Bronchial epithelial cell (primary cell): ENCODE data around the gene ARHGAP23. TPM values are rescaled to one million over a fixed set of nuclear protein-coding genes. Genes with fewer than 3 reads are reported as not detected.

ENCODE experiments used
- DNase-seq: peaks from one replicate; pipeline ENCODE4 v3.0.0-alpha.2; 2010; ENCODE audit warnings: low read depth
- FAIRE-seq: peaks from 2 replicates; lab custom pipeline; 2011; peaks lifted over from hg19 to GRCh38; lab: Jason Lieb, UNC
- H3K27me3 ChIP-seq: 2 replicates; pipeline ENCODE4 v1.5.1; 2011; ENCODE audit warnings: low read length; ENCODE audit not compliant: control insufficient read depth, insufficient read depth
- H3K36me3 ChIP-seq: 2 replicates; pipeline ENCODE4 v1.5.1; 2011; ENCODE audit warnings: low read length; ENCODE audit not compliant: control insufficient read depth, insufficient read depth
- H3K4me3 ChIP-seq: 2 replicates; pipeline ENCODE4 v1.5.1; 2011; ENCODE audit warnings: mild to moderate bottlenecking, low read depth, low read length, control low read depth
- total RNA-seq: library from RNA; depleted of rRNA; stranded (reverse); fragments of >200 nt; gene quantifications from 2 replicates; pipeline ENCODE4 v1.2.1, GENCODE V29; 2014
- TF ChIP-seq, protein P1 (sequence below): IDR thresholded peaks from 2 replicates; pipeline ENCODE4 v1.5.1; 2011; ENCODE audit warnings: mild to moderate bottlenecking, moderate library complexity, low read length, control low read depth, inconsistent platforms; ENCODE audit not compliant: insufficient read depth, severe bottlenecking

ARHGAP23 gene
- total RNA-seq, 1 donor from 2014 or later: 15.8 TPM

DNA sequence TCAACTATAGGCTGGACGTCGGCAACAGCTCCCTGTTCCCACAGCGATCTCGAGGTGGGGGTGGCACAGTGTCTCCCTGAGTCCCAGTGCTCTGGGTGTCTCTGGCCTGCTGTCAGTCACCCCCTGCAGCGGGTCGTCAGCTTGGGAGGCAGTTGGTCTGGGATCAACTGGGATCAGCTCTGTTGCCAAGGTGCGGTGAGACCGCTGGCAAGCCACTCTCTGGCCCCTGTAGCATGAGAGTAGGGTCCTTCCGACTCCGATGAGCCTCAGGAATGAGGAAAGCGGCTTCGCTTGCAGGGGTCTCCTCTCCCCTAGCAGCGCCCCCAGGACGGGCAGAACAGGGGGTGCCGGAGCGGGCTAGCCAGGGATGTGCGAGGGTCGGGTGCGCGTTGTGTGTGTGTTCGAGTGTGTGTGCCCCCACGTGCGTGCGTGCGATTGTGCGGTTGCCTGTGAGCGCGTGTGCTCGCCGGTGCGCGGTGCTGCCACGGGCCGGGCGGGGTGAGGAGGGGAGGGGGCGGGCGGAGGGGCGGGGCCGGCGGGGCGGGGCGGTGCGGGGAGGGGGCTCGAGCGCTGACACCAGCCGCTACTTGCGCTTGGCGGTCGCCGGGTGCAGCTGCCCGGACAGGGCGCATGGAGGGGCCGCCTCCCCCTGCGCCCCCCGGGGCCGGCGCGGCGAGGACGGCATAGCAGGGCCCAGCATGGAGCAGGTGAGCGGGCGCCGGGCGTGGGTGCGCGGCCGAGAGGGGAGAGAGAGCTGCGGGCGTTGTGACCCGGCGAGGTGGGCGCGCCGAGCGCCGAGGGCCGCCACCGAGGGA, 9.4 kb upstream of the ARHGAP23 start:
- FAIRE-seq: no peak

DNA sequence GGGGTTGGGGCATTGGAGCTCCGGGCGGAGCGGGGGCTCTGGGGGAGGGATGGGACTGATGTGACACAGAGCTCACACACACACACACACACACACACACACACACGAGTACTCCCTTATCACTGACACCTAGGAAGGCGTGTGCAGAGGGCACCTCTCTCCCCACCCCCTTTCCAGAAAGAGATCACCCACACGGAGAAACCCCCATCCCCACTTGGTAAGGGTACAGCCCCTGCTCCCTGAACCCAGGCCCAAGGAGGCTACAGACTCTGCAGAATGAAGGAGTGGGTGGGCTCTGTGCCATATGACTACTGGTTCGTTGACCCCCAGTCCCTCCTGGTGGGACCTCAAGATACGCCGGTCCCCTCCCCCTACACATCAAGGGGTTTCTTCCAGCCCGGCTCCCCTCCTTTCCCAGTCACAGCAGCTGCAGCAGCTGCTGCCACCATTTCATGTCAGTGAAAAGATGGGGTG, 8.7 kb upstream of the ARHGAP23 start:
- no peak for FAIRE-seq
- TF ChIP-seq, protein P1, sequence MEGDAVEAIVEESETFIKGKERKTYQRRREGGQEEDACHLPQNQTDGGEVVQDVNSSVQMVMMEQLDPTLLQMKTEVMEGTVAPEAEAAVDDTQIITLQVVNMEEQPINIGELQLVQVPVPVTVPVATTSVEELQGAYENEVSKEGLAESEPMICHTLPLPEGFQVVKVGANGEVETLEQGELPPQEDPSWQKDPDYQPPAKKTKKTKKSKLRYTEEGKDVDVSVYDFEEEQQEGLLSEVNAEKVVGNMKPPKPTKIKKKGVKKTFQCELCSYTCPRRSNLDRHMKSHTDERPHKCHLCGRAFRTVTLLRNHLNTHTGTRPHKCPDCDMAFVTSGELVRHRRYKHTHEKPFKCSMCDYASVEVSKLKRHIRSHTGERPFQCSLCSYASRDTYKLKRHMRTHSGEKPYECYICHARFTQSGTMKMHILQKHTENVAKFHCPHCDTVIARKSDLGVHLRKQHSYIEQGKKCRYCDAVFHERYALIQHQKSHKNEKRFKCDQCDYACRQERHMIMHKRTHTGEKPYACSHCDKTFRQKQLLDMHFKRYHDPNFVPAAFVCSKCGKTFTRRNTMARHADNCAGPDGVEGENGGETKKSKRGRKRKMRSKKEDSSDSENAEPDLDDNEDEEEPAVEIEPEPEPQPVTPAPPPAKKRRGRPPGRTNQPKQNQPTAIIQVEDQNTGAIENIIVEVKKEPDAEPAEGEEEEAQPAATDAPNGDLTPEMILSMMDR: no peak
- Histone ChIP-seq H3K27me3 (peaks cover 27% of the 10 kb centered on the region), H3K36me3 (no peaks in the 10 kb centered on the region), H3K4me3 (no peak overlapping the region)
- DNase-seq: no peak

More for the DNA sequence above, 9.4 kb upstream of the ARHGAP23 start:
- no peaks in the 10 kb centered on the region for H3K36me3 ChIP-seq
- no peak overlapping the region for H3K4me3 ChIP-seq
- TF ChIP-seq, protein P1: no peak
- no peak for DNase-seq
- H3K27me3 ChIP-seq: peaks cover 27% of the 10 kb centered on the region

DNA sequence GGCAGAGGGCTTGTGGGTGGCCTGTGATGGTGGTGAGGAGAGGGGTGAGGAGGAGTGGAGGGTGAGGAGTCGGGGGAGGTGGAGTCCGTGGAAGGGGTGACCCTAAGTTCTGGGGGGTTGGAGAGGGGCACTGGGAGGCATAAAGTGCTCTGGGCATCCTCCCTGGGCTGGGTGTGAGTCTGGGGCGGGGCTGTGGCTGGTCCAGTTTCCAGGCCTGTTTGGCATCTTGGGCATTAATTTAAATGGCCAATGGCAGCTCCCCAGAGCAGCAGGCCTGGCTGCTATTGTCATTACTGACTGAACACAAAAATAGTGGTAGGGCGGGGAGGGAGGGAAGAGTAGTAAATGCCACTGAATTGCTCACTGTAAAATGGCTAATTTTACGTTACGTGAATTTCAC, 7.7 kb upstream of the ARHGAP23 start:
- Histone ChIP-seq H3K27me3 (peaks cover 27% of the 10 kb centered on the region), H3K4me3 (no peak overlapping the region), H3K36me3 (no peaks in the 10 kb centered on the region)
- FAIRE-seq (no peak), DNase-seq (no peak)
- TF ChIP-seq, protein P1: no peak

DNA sequence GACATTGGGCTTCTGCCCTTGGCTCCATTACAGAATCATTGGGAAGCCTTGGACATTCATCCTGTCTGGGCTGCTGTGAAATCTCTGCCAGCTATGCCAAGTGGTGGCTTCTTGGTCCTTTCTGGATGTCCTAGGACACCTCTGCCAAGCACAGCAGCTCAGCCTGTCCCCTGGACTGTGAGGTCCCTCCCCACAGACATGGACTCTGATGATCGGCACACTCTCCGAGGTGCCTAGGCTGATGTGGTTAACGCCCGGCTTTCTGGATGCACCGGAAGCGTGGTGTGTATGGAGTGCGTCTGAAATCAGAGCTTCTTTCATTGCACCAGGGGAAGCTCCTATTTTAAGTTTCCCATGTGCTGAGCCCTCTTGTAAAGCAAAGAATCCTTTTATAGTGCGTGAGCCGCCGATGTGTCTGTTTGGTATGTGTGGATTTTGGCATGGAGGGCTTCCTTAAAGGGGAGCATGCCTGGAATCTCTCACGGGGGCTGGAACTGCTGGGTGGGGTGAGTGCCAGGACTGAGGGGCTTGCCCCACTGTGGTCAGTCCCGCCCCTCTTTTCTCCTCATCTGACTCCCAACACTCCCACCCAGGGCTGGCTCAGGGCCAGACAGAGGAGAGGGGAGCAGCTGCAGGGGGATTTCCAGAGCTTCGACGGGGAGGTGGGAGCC, 7.0 kb upstream of the ARHGAP23 start:
- no peak overlapping the region for H3K4me3 ChIP-seq
- no peaks in the 10 kb centered on the region for H3K36me3 ChIP-seq
- no peak for FAIRE-seq
- no peak for DNase-seq
- peaks cover 27% of the 10 kb centered on the region for H3K27me3 ChIP-seq
- TF ChIP-seq, protein P1: no peak

DNA sequence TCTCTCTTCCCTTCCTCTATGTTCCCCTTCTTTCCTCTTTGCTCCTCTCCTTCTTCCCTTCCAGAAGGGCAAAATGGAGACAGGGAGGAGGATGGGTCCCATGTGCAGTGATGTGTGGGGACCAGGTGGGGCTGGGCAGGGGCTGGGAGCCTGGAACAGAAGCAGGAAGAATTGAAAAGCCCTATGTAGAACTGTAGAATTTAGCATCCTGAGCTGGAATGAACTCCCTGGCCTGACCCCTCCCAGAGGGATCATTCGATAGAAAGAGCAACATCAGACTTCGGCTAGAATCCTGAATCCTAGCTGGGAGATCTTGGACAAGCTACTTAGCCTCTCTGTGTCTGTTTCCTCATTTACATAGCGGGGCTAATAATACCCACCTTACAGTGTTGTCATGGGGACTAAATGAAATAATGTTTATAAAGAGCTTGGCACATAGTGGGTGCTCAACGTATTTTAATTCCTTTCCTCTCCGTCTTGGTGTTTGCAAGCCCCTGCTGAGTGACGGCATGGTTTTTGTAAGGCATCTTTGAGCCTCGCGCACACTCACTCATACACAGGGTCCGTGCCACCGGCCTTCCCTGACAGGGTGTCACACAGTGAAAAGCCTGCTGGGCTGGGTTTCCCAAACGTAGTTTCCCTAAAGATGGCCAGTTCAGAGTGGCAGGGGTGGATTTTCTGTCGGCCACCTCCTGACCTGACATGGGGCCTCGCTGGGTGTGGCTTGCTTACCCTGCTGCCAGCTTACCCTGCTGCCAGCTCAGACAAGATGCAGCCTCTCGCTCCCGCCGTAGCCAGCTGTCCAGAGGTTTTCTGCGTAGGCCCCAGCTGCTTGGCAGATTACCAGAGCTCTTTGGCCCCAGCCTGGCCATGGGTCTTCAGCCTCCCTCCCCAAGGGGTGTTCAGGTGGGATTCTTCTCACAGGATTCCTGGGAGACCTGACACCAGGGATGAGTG, 6.1 kb upstream of the ARHGAP23 start:
- peaks cover 27% of the 10 kb centered on the region for H3K27me3 ChIP-seq
- no peak for FAIRE-seq

More for the DNA sequence above, 6.1 kb upstream of the ARHGAP23 start:
- Histone ChIP-seq H3K4me3 (no peak overlapping the region), H3K36me3 (no peaks in the 10 kb centered on the region)
- no peak for DNase-seq
- TF ChIP-seq, protein P1: no peak
